ENCODE measurements around the gene ZBED5. TPM values are rescaled to one million over a fixed set of nuclear protein-coding genes. Genes with fewer than 3 reads are reported as not detected.
A peak's percentile ranks its signal among the peaks of the same experiment; 100 is the strongest.

ZBED5 gene
- 10 to 100 TPM; 42.9 to 58.6 (median 52.4) TPM for total RNA-seq

- intact Hi-C loops (cut with DNase I): loop anchor here (5.0 kb wide), 1 partner anchor 51 kb away; the partner anchor contains the start of gene EIF4G2
- DNase-seq: peak; percentile 98 to 99
- Histone ChIP-seq H3K9me3 (no peaks in the 10 kb centered on the region), H3K27ac (peak within 1 kb of the TSS; percentile 94 to 99 (median 96)), H3K4me3 (replicated peaks in 1 of 3) (peak within 1 kb of the TSS; percentile 57 to 95 (median 60)), H3K27me3 (no peaks in the 10 kb centered on the region), H3K36me3 (peaks cover 17 to 25% of the 10 kb centered on the region in 2 donors), H3K4me1 (peaks cover 16 to 20% of the 10 kb centered on the region in 2 donors)
- WGBS, 2 donors: 0% methylated on average over 21 to 44 of the region's 59 CpGs
- peak; percentile 78 to 99 for TF ChIP-seq POLR2A (IDR thresholded peaks at IDR 0.05)
- peak in 1 of 6 experiments; percentile 16 for TF ChIP-seq CTCF (IDR thresholded peaks at IDR 0.05)
Measured at GRCh38 chr11:10857709-10858438, at the start of gene ZBED5. Gene ZBED5 (minus strand): TSS chr11:10858053. CDS start chr11:10854945, 3,108 bp downstream.

GRCh38 chr11:10906521-10906920, 48.7 kb upstream of the ZBED5 start:
- Histone ChIP-seq H3K36me3 (no peaks in the 10 kb centered on the region), H3K27ac (no peak overlapping the region), H3K27me3 (no peaks in the 10 kb centered on the region), H3K9me3 (no peaks in the 10 kb centered on the region), H3K4me1 (peaks cover 24 to 35% of the 10 kb centered on the region in 2 donors), H3K4me3 (replicated peaks in 1 of 3) (no peak overlapping the region)
- WGBS, 2 donors: 57 to 81% methylated on average over 2 of the region's 2 CpGs
- no peak for DNase-seq
- TF ChIP-seq POLR2A (IDR thresholded peaks at IDR 0.05) (no peak), CTCF (IDR thresholded peaks at IDR 0.05) (no peak)
- intact Hi-C loops (cut with DNase I): no loop called here

- H3K9me3 ChIP-seq: no peaks in the 10 kb centered on the region
- no peak overlapping the region for H3K27ac ChIP-seq
- no peak for DNase-seq
- TF ChIP-seq CTCF (IDR thresholded peaks at IDR 0.05) (no peak), POLR2A (IDR thresholded peaks at IDR 0.05) (no peak)
- H3K4me3 ChIP-seq (replicated peaks in 1 of 3): no peak overlapping the region
- intact Hi-C loops (cut with DNase I): no loop called here
- H3K36me3 ChIP-seq: no peaks in the 10 kb centered on the region
- peaks cover 20 to 23% of the 10 kb centered on the region in 2 donors for H3K4me1 ChIP-seq
- H3K27me3 ChIP-seq: no peaks in the 10 kb centered on the region
- WGBS, 2 donors: 87 to 88% methylated on average over 9 of the region's 9 CpGs
Measured at GRCh38 chr11:10902301-10903063, 44.6 kb upstream of the ZBED5 start.

- intact Hi-C loops (cut with DNase I): no loop called here
- Histone ChIP-seq H3K9me3 (no peaks in the 10 kb centered on the region), H3K27me3 (no peaks in the 10 kb centered on the region), H3K36me3 (no peaks in the 10 kb centered on the region), H3K27ac (peak overlapping the region; percentile 82 to 95 (median 93)), H3K4me3 (replicated peaks in 1 of 3) (no peak overlapping the region), H3K4me1 (peaks cover 20 to 23% of the 10 kb centered on the region in 2 donors)
- no peak for DNase-seq
- TF ChIP-seq POLR2A (IDR thresholded peaks at IDR 0.05) (no peak), CTCF (IDR thresholded peaks at IDR 0.05) (no peak)
- 59 to 69% methylated on average over 9 of the region's 9 CpGs for WGBS, 2 donors
Measured at GRCh38 chr11:10900681-10901415, 43.0 kb upstream of the ZBED5 start.
